Measurements from ENCODE around the gene JAM3. TPM values are rescaled to one million over a fixed set of nuclear protein-coding genes. Genes with fewer than 3 reads are reported as not detected.
"Not testable (repeated sequence)": the region's sequence is repeated elsewhere in the genome, so short reads cannot be mapped to it uniquely, and the experiment has no call there.

JAM3 gene
- total RNA-seq, 2 experiments from 2014 or later = 13.5 to 15.3 TPM

GRCh38 chr11:134074766-134075165 is 5.9 kb downstream of the JAM3 start:
- H3K36me3 Mint-ChIP-seq (ENCODE audit: low read depth) = no peaks in the 10 kb centered on the region
- H3K4me3 Mint-ChIP-seq = no peak overlapping the region
- no peaks in the 10 kb centered on the region for H3K36me3 ChIP-seq (ENCODE audit: insufficient read depth, low read length)
- no peaks in the 10 kb centered on the region for H3K27me3 ChIP-seq (ENCODE audit: control insufficient read depth in 1 of 2, insufficient read depth in 2 of 2, low read length in 2 of 2)
- no peaks in the 10 kb centered on the region for H3K9me3 ChIP-seq (ENCODE audit: control insufficient read depth in 1 of 2, insufficient read depth in 1 of 2, low read length in 2 of 2)
- H3K27ac Mint-ChIP-seq = no peak overlapping the region
- intact Hi-C loops (cut with DNase I, micrococcal nuclease) = loop anchor here in 1 of 2 experiments (10.0 kb wide), 1 partner anchor 260 kb away; the partner anchor contains the start of gene GLB1L2
- H3K4me1 ChIP-seq (ENCODE audit: insufficient read depth, low read length) = no peaks in the 10 kb centered on the region
- H3K9me3 Mint-ChIP-seq = no peaks in the 10 kb centered on the region
- ChIA-PET POLR2A (no interaction called here), CTCF (no interaction called here)
- H3K4me3 ChIP-seq (ENCODE audit: low read length) = no peak overlapping the region
- H3K27ac ChIP-seq (ENCODE audit: low read depth in 1 of 2, low read length in 2 of 2) = no peak overlapping the region
- H3K27me3 Mint-ChIP-seq = no peaks in the 10 kb centered on the region
- H3K4me1 Mint-ChIP-seq (ENCODE audit: low read depth) = peaks cover 8% of the 10 kb centered on the region
- no peak for DNase-seq
- no peak for TF ChIP-seq CTCF (IDR thresholded peaks at IDR 0.05)
- ATAC-seq (ENCODE audit: poor library complexity) = no peak

GRCh38 chr11:134079317-134079716 is 10.4 kb downstream of the JAM3 start:
- Histone ChIP-seq H3K27ac (ENCODE audit: low read depth in 1 of 2, low read length in 2 of 2) (no peak overlapping the region), H3K27me3 (ENCODE audit: control insufficient read depth in 1 of 2, insufficient read depth in 2 of 2, low read length in 2 of 2) (no peaks in the 10 kb centered on the region), H3K4me3 (ENCODE audit: low read length) (no peak overlapping the region), H3K9me3 (ENCODE audit: control insufficient read depth in 1 of 2, insufficient read depth in 1 of 2, low read length in 2 of 2) (peaks cover 0 to 7% of the 10 kb centered on the region in 2 experiments), H3K4me1 (ENCODE audit: insufficient read depth, low read length) (no peaks in the 10 kb centered on the region), H3K36me3 (ENCODE audit: insufficient read depth, low read length) (no peaks in the 10 kb centered on the region)
- Mint-ChIP-seq H3K9me3 (no peaks in the 10 kb centered on the region), H3K27ac (no peak overlapping the region), H3K36me3 (ENCODE audit: low read depth) (peaks cover 14% of the 10 kb centered on the region), H3K4me1 (ENCODE audit: low read depth) (no peaks in the 10 kb centered on the region), H3K4me3 (no peak overlapping the region), H3K27me3 (no peaks in the 10 kb centered on the region)
- intact Hi-C loops (cut with DNase I, micrococcal nuclease) = loop anchor here in 1 of 2 experiments (10.0 kb wide), 1 partner anchor 255 kb away; the partner anchor contains the start of gene GLB1L2
- ChIA-PET POLR2A (interaction anchor here (0.8 kb wide), 1 partner anchor 12 kb away, joined by 3 read pairs; no protein-coding TSS in a partner anchor), CTCF (no interaction called here)
- TF ChIP-seq CTCF (IDR thresholded peaks at IDR 0.05) = no peak
- DNase-seq (no peak), ATAC-seq (ENCODE audit: poor library complexity) (no peak)

DNA sequence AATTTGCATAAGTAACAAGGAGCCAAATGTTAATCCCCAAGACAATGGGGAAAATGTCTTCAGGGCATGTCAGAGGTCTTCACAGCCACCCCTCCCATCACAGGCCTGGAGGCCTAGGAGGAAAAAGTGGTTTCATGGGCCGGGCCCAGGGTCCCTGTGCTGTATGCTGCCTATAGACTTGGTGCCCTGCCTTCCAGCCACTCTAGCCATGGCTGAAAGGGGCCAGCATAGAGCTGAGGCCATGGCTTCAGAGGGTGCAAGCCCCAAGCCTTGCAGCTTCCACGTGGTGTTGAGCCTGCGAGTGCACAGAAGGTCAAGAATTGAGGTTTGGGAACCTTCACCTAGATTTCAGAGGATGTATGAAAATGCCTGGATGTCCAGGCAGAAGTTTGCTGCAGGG is 12.4 kb downstream of the JAM3 start:
- H3K36me3 ChIP-seq (ENCODE audit: insufficient read depth, low read length); H3K9me3 ChIP-seq (ENCODE audit: control insufficient read depth in 1 of 2, insufficient read depth in 1 of 2, low read length in 2 of 2); POLR2A ChIA-PET; H3K27ac Mint-ChIP-seq; H3K4me3 Mint-ChIP-seq; H3K4me1 Mint-ChIP-seq (ENCODE audit: low read depth); H3K27me3 ChIP-seq (ENCODE audit: control insufficient read depth in 1 of 2, insufficient read depth in 2 of 2, low read length in 2 of 2); CTCF ChIA-PET; H3K4me1 ChIP-seq (ENCODE audit: insufficient read depth, low read length); H3K27me3 Mint-ChIP-seq; DNase-seq; ATAC-seq (ENCODE audit: poor library complexity); H3K9me3 Mint-ChIP-seq; H3K27ac ChIP-seq (ENCODE audit: low read depth in 1 of 2, low read length in 2 of 2); intact Hi-C loops (cut with DNase I, micrococcal nuclease); H3K4me3 ChIP-seq (ENCODE audit: low read length): not testable (repeated sequence)
- H3K36me3 Mint-ChIP-seq (ENCODE audit: low read depth) = peaks cover 14% of the 10 kb centered on the region

DNA sequence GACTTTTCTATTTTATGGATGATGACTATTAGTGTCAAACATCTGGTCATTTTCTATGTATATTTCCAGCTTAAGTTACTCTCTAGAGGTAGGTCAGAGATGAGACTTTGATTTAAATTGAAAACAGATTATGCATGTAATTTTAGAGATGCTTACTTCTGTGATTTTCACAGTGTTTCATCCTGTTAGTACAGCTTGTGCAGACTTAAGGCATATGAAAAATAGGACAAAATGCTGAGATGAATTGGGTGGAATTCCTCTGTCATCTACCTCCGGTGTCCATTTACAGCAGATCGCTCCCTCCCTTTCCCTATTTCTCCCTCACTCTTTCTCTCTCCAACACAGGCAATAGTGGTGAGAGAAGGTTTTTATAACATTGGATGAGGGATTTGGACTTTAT is 14.1 kb downstream of the JAM3 start:
- Mint-ChIP-seq H3K36me3 (ENCODE audit: low read depth) (peaks cover 14% of the 10 kb centered on the region), H3K4me1 (ENCODE audit: low read depth) (no peaks in the 10 kb centered on the region), H3K27ac (no peak overlapping the region), H3K27me3 (no peaks in the 10 kb centered on the region), H3K9me3 (no peaks in the 10 kb centered on the region), H3K4me3 (no peak overlapping the region)
- ChIA-PET POLR2A (no interaction called here), CTCF (no interaction called here)
- H3K4me3 ChIP-seq (ENCODE audit: low read length) = no peak overlapping the region
- H3K27ac ChIP-seq (ENCODE audit: low read depth in 1 of 2, low read length in 2 of 2) = no peak overlapping the region
- H3K4me1 ChIP-seq (ENCODE audit: insufficient read depth, low read length) = no peaks in the 10 kb centered on the region
- H3K9me3 ChIP-seq (ENCODE audit: control insufficient read depth in 1 of 2, insufficient read depth in 1 of 2, low read length in 2 of 2) = peaks cover 0 to 7% of the 10 kb centered on the region in 2 experiments
- DNase-seq (no peak), ATAC-seq (ENCODE audit: poor library complexity) (no peak)
- H3K36me3 ChIP-seq (ENCODE audit: insufficient read depth, low read length) = no peaks in the 10 kb centered on the region
- no peak for TF ChIP-seq CTCF (IDR thresholded peaks at IDR 0.05)
- H3K27me3 ChIP-seq (ENCODE audit: control insufficient read depth in 1 of 2, insufficient read depth in 2 of 2, low read length in 2 of 2) = no peaks in the 10 kb centered on the region
- intact Hi-C loops (cut with DNase I, micrococcal nuclease) = no loop called here
